Heart left ventricle (tissue), 16 donors: ENCODE results near the gene TOM1. TPM values are rescaled to one million over a fixed set of nuclear protein-coding genes. Genes with fewer than 3 reads are reported as not detected.
A peak's percentile ranks its signal among the peaks of the same experiment; 100 is the strongest.

Source experiments
- ATAC-seq, 4 donors: fragments of 200-7000 bp; cut with Tn5 transposase; one replicate each; pipeline ENCODE4 v1.9.1; 2020 to 2022; ENCODE audit warnings: moderate library complexity in 4 of 4, mild to moderate bottlenecking in 3 of 4, moderate number of reproducible peaks in 1 of 4
- DNase-seq, 5 donors: peaks; one replicate each; pipeline ENCODE4 v3.0.0-alpha.2; 2020
- H3K27ac ChIP-seq, 12 donors: fragments of 200-600 bp; sonication (generic) in 4 of 12; one replicate each; pipeline versions ENCODE4 v1.5.0 to v1.8.0; 2016 to 2022; ENCODE audit warnings: mild to moderate bottlenecking in 2 of 12
- H3K27me3 ChIP-seq, 9 donors: fragments of 200-600 bp; sonication (generic) in 2 of 9; one replicate each; pipeline versions ENCODE4 v1.5.1 to v1.8.0; 2016 to 2022; ENCODE audit warnings: mild to moderate bottlenecking in 3 of 9
- H3K36me3 ChIP-seq, 9 donors: fragments of 200-600 bp; sonication (generic) in 2 of 9; one replicate each; pipeline versions ENCODE4 v1.5.0 to v1.8.0; 2018 to 2022; ENCODE audit warnings: mild to moderate bottlenecking in 2 of 9
- H3K4me1 ChIP-seq, 12 donors: fragments of 200-600 bp; sonication (generic) in 4 of 12; one replicate each; pipeline versions ENCODE4 v1.5.0 to v1.8.0; 2016 to 2022; ENCODE audit warnings: mild to moderate bottlenecking in 3 of 12
- H3K4me3 ChIP-seq, 12 donors: fragments of 200-600 bp; sonication (generic) in 4 of 12; one replicate each; pipeline versions ENCODE4 v1.5.0 to v1.8.0; 2017 to 2022; ENCODE audit warnings: mild to moderate bottlenecking in 9 of 12, moderate library complexity in 4 of 12
- H3K9me3 ChIP-seq, 12 donors: fragments of 200-600 bp; sonication (generic) in 4 of 12; one replicate each; pipeline versions ENCODE4 v1.5.0 to v1.8.0; 2016 to 2022; ENCODE audit warnings: mild to moderate bottlenecking in 1 of 12
- CTCF ChIP-seq, 12 donors: fragments of 200-600 bp; sonication (generic) in 4 of 12; IDR thresholded peaks; one replicate each; pipeline versions ENCODE4 v1.5.0 to v1.8.0; 2018 to 2022; ENCODE audit warnings: antibody characterized with exemption in 12 of 12, mild to moderate bottlenecking in 5 of 12
- POLR2A ChIP-seq, 2 donors: fragments of 450-650 bp; IDR thresholded peaks; one replicate each; pipeline ENCODE4 v1.6.1; 2017; ENCODE audit warnings: antibody characterized with exemption in 2 of 2, mild to moderate bottlenecking in 2 of 2, moderate library complexity in 2 of 2
- WGBS, 4 donors: extraction: QIAGEN DNeasy Blood & Tissue Kit in 2 of 4; methylation state at CpG; one replicate each; pipeline versions ENCODE4 v1.1.5 to v1.1.7; 2013 to 2018; 5-methylcytosine and 5-hydroxymethylcytosine counted together
- intact Hi-C, 10 donors: fragments of 100-400 bp; cut with DNase I; formaldehyde crosslinking; loops; one replicate each; pipeline versions ENCODE4 v1.11.1 to v1.14.2; 2022
- polyA plus RNA-seq, 2 donors: library from polyadenylated mRNA; stranded (reverse); fragments of 200-250 nt; gene quantifications; one replicate each; pipeline ENCODE4 v1.2.3, GENCODE V29; 2013
- total RNA-seq, 9 donors: library from RNA; depleted of rRNA in 2 of 9; stranded (reverse); fragments of >200 nt in 2 of 9; fragmentation: NEBNext Ultra II Directional in 3 of 9; extraction: Animal tissue kit (Norgen Biotek cat#: 25700) in 3 of 9; gene quantifications; one replicate each; pipeline versions ENCODE4 v1.1.0 to v1.2.4, GENCODE V29; 2016 to 2023
- donor health status: ischemic (EF 13 %, LVEDD 7.1; RV severe dilation, severe dysfunction).
- donor health status: healthy with polysubstance abuse.
- donor health status: DM: no; HTN: yes; CAD: no.
- donor health status: DM: no; HTN: no; CAD: no.
- donor health status: ischemic (EF 25% LVEDD 6.9; RV normal size, moderate dysfunction).
- donor health status: ischemic (EF 25% LVEDD 5.7; RV mildly dilated, moderate dysfunction).
- donor health status: healthy.
- donor health status: DM: yes; HTN: yes; CAD: no.
- donor health status: ischemic (EF 35%, LVEDD 5.7; RV mildly dilated, moderate dysfunction).
- donor health status: nonischemic (EF 11% LVEDD 7.7; RV severe dilation, severe dysfunction).
- donor health status: DM: yes; HTN: yes; CAD: no.
- donor health status: PGD.
- donor health status: ischemic (EF 29% LVEDD 5.4; RV normal size, mild dysfunction).
- donor health status: nonischemic (EF 23%, LVEDD 6.1; RV moderate dilation, normal function).

TOM1 gene
- total and polyA plus RNA-seq, 11 donors = 46.8 to 362 (median 56.8) TPM

GRCh38 chr22:35312198-35313059 lies 12.7 kb downstream of the TOM1 start:
- Histone ChIP-seq H3K9me3 (no peaks in the 10 kb centered on the region), H3K27me3 (no peaks in the 10 kb centered on the region), H3K36me3 (peaks cover 0 to 10% (median 2%) of the 10 kb centered on the region in 9 donors), H3K27ac (peak overlapping the region; percentile 80 to 94 (median 88)), H3K4me3 (no peak overlapping the region), H3K4me1 (peaks cover 0 to 82% (median 64%) of the 10 kb centered on the region in 12 donors)
- intact Hi-C loops = no loop called here
- 63 to 74% (median 67%) methylated on average over 13 of the region's 13 CpGs for WGBS, 4 donors
- DNase-seq (peak in 2 of 5 donors; percentile 57 to 63), ATAC-seq (peak in 3 of 4 donors; percentile 3 to 40 (median 16))
- TF ChIP-seq POLR2A (IDR thresholded peaks at IDR 0.05) = peak in 1 of 2 donors; percentile 29
- TF ChIP-seq CTCF (IDR thresholded peaks at IDR 0.05) = no peak

GRCh38 chr22:35313311-35314121 lies 13.8 kb downstream of the TOM1 start:
- Histone ChIP-seq H3K4me1 (peaks cover 0 to 71% (median 56%) of the 10 kb centered on the region in 12 donors), H3K4me3 (peak overlapping the region in 2 of 12 donors; percentile 3 to 10), H3K9me3 (no peaks in the 10 kb centered on the region), H3K27ac (peak overlapping the region; percentile 80 to 94 (median 88)), H3K27me3 (no peaks in the 10 kb centered on the region), H3K36me3 (peaks cover 0 to 21% (median 12%) of the 10 kb centered on the region in 9 donors)
- 22 to 33% (median 27%) methylated on average over 12 to 14 of the region's 14 CpGs for WGBS, 4 donors
- intact Hi-C loops = no loop called here
- peak in 4 of 5 donors; percentile 42 to 85 (median 64) for DNase-seq
- TF ChIP-seq CTCF (IDR thresholded peaks at IDR 0.05) = no peak
- TF ChIP-seq POLR2A (IDR thresholded peaks at IDR 0.05) = no peak
- ATAC-seq = peak; percentile 46 to 59 (median 52)

- Histone ChIP-seq H3K4me1 (peaks cover 0 to 69% (median 56%) of the 10 kb centered on the region in 12 donors), H3K27me3 (no peaks in the 10 kb centered on the region), H3K36me3 (peaks cover 0 to 30% (median 21%) of the 10 kb centered on the region in 9 donors), H3K27ac (peak overlapping the region; percentile 80 to 94 (median 88)), H3K4me3 (peak overlapping the region in 2 of 12 donors; percentile 3 to 10), H3K9me3 (no peaks in the 10 kb centered on the region)
- intact Hi-C loops = no loop called here
- DNase-seq (peak in 2 of 5 donors; percentile 46 to 56), ATAC-seq (peak; percentile 9 to 46 (median 32))
- peak in 1 of 2 donors; percentile 34 for TF ChIP-seq POLR2A (IDR thresholded peaks at IDR 0.05)
- no peak for TF ChIP-seq CTCF (IDR thresholded peaks at IDR 0.05)
- 59 to 69% (median 65%) methylated on average over 14 to 16 of the region's 16 CpGs for WGBS, 4 donors
These were observed 14.7 kb downstream of the TOM1 start for GRCh38 chr22:35314161-35314942.
